HepG2 (cell line): Measurements from ENCODE around the gene TNS4. TPM values are rescaled to one million over a fixed set of nuclear protein-coding genes. Genes with fewer than 3 reads are reported as not detected.

ENCODE experiments used
- ATAC-seq: fragments of 200-7000 bp; cut with Tn5 transposase; 3 replicates; pipeline ENCODE4 v1.9.1; 2020; ENCODE audit warnings: mild to moderate bottlenecking, moderate library complexity
- BruUV-seq: library from RNA; stranded (reverse); fragments of 400-500 nt; replicated peaks from 2 replicates; lab custom pipeline; 2021; lab: Mats Ljungman, UMichigan
- CTCF ChIA-PET: fragments of 300-600 bp; formaldehyde crosslinking; extraction: SDS; loops from one replicate; lab custom pipeline; 2021; ENCODE audit warnings: low total read pairs, inconsistent platforms, low intra/inter-chr PET ratio; lab: Yijun Ruan, JAX
- POLR2A ChIA-PET: fragments of 350-600 bp; sonication (Branson Sonifier 250); formaldehyde crosslinking; loops from one replicate; lab custom pipeline; 2020; ENCODE audit warnings: antibody characterized with exemption, inconsistent platforms; lab: Yijun Ruan, JAX
- DNase-seq: peaks from one replicate; pipeline ENCODE4 v3.0.0-alpha.2; 2015; ENCODE audit warnings: low spot score
- FAIRE-seq: peaks from 3 replicates; lab custom pipeline; 2011; peaks lifted over from hg19 to GRCh38; lab: Jason Lieb, UNC
- H2AFZ ChIP-seq: one replicate; pipeline ENCODE4 v1.6.1; 2011; ENCODE audit warnings: low read length, inconsistent platforms
- H3K27ac ChIP-seq: fragments of 300-600 bp; 3 replicates; pipeline ENCODE4 v1.8.0; 2011; ENCODE audit warnings: mixed run types, mild to moderate bottlenecking, mixed read lengths, low read length, inconsistent platforms; ENCODE audit not compliant: insufficient read depth; ENCODE audit errors: extremely low read length
- H3K27me3 ChIP-seq, 2 experiments: fragments of 200-600 bp in 1 of 2; 2 replicates in 1 of 2; 3 replicates in 1 of 2; pipeline versions ENCODE4 v1.6.0 to v1.8.0; 2011; ENCODE audit warnings: low read length in 2 of 2, mild to moderate bottlenecking in 2 of 2, moderate library complexity in 2 of 2, inconsistent platforms in 1 of 2; ENCODE audit not compliant: insufficient read depth in 2 of 2, control insufficient read depth in 1 of 2
- H3K36me3 ChIP-seq, 2 experiments: fragments of 200-600 bp in 1 of 2; replicated peaks in 1 of 2; 2 replicates in 1 of 2; 3 replicates in 1 of 2; pipeline versions ENCODE4 v1.5.1 to v1.8.0; 2011; ENCODE audit warnings: low read length in 2 of 2, inconsistent platforms in 1 of 2; ENCODE audit not compliant: insufficient read depth in 2 of 2, control insufficient read depth in 1 of 2
- H3K4me1 ChIP-seq: 2 replicates; pipeline ENCODE4 v1.5.1; 2012; ENCODE audit warnings: low read length, inconsistent platforms; ENCODE audit not compliant: insufficient read depth
- H3K4me2 ChIP-seq: 2 replicates; pipeline ENCODE4 v1.6.0; 2011; ENCODE audit warnings: low read depth, low read length, inconsistent platforms
- H3K4me3 ChIP-seq, 3 experiments: fragments of 200-600 bp in 1 of 3; sonication (generic), shearing (Covaris generic) in 1 of 3; replicated peaks in 1 of 3; 2 replicates each; pipeline ENCODE4 v1.5.1; 2011 to 2016; ENCODE audit warnings: low read length in 3 of 3, inconsistent platforms in 2 of 3, low read depth in 2 of 3, mild to moderate bottlenecking in 2 of 3, control low read depth in 1 of 3, mixed read lengths in 1 of 3; ENCODE audit not compliant: insufficient read depth in 1 of 3
- H3K79me2 ChIP-seq: one replicate; pipeline ENCODE4 v1.6.1; 2011; ENCODE audit warnings: low read length, inconsistent platforms; ENCODE audit not compliant: insufficient read depth
- H3K9ac ChIP-seq: 2 replicates; pipeline ENCODE4 v1.6.0; 2011; ENCODE audit warnings: mild to moderate bottlenecking, low read depth, low read length, inconsistent platforms; ENCODE audit not compliant: insufficient read depth
- H3K9me3 ChIP-seq: 2 replicates; pipeline ENCODE4 v1.5.1; 2012; ENCODE audit warnings: mild to moderate bottlenecking, low read length
- H4K20me1 ChIP-seq: 2 replicates; pipeline ENCODE4 v1.6.0; 2011; ENCODE audit warnings: inconsistent platforms, mild to moderate bottlenecking, low read length, moderate library complexity; ENCODE audit not compliant: insufficient read depth
- AGO1 ChIP-seq: fragments of 200-400 bp; formaldehyde crosslinking; IDR thresholded peaks from 2 replicates; pipeline ENCODE4 v1.6.1; 2017; ENCODE audit warnings: mild to moderate bottlenecking, low read depth, low read length, moderate library complexity; ENCODE audit not compliant: poor library complexity, severe bottlenecking
- CAMTA2 ChIP-seq: sonication (generic); formaldehyde crosslinking; IDR thresholded peaks from 2 replicates; pipeline ENCODE4 v1.4.0; 2020; ENCODE audit warnings: mild to moderate bottlenecking, missing genetic modification reagents, borderline replicate concordance
- CEBPB ChIP-seq: IDR thresholded peaks from 2 replicates; pipeline ENCODE4 v1.6.1; 2011; ENCODE audit warnings: low read depth, low read length, improper control_type of control experiment, borderline replicate concordance
- CHD4 ChIP-seq: fragments of 200-600 bp; sonication (generic); IDR thresholded peaks from 2 replicates; pipeline ENCODE4 v1.7.0; 2017; ENCODE audit warnings: mild to moderate bottlenecking, low read length, borderline replicate concordance
- ELF1 ChIP-seq: sonication (generic); formaldehyde crosslinking; IDR thresholded peaks from 2 replicates; pipeline ENCODE4 v1.4.0; 2020; ENCODE audit warnings: missing genetic modification reagents
- ESRRA ChIP-seq: sonication (generic); formaldehyde crosslinking; IDR thresholded peaks from 2 replicates; pipeline ENCODE4 v1.5.1; 2020; ENCODE audit warnings: mild to moderate bottlenecking, low read depth, missing genetic modification reagents
- FOXO1 ChIP-seq: sonication (generic); formaldehyde crosslinking; IDR thresholded peaks from 2 replicates; pipeline ENCODE4 v1.4.0; 2020; ENCODE audit warnings: missing genetic modification reagents
- JUND ChIP-seq: sonication (generic); formaldehyde crosslinking; IDR thresholded peaks from 2 replicates; pipeline ENCODE4 v1.8.0; 2022; ENCODE audit warnings: mild to moderate bottlenecking, missing genetic modification reagents
- KAT8 ChIP-seq: IDR thresholded peaks from 2 replicates; pipeline ENCODE4 v1.6.1; 2016; ENCODE audit warnings: missing genetic modification reagents, missing compliant biosample characterization
- MATR3 ChIP-seq: sonication (generic); formaldehyde crosslinking; IDR thresholded peaks from 2 replicates; pipeline ENCODE4 v1.4.0; 2020; ENCODE audit warnings: missing genetic modification reagents
- MIXL1 ChIP-seq: IDR thresholded peaks from 2 replicates; pipeline ENCODE4 v1.6.1; 2016
- TAF1 ChIP-seq: sonication (generic); formaldehyde crosslinking; IDR thresholded peaks from 2 replicates; pipeline ENCODE4 v1.4.0; 2020; ENCODE audit warnings: missing genetic modification reagents
- TBP ChIP-seq: sonication (generic); formaldehyde crosslinking; IDR thresholded peaks from 2 replicates; pipeline ENCODE4 v1.5.0; 2020; ENCODE audit warnings: missing genetic modification reagents
- ZBTB42 ChIP-seq: sonication (generic); formaldehyde crosslinking; IDR thresholded peaks from 2 replicates; pipeline ENCODE4 v1.5.0; 2020; ENCODE audit warnings: mild to moderate bottlenecking, missing genetic modification reagents
- ZNF232 ChIP-seq: sonication (generic); formaldehyde crosslinking; IDR thresholded peaks from 2 replicates; pipeline ENCODE4 v1.4.0; 2020; ENCODE audit warnings: missing genetic modification reagents, borderline replicate concordance
- WGBS: methylation state at CpG from one replicate; pipeline ENCODE4 v1.1.6; 2017; ENCODE audit warnings: low lambda C conversion rate; 5-methylcytosine and 5-hydroxymethylcytosine counted together
- in situ Hi-C: cut with HindIII; loops from 2 replicates; pipeline ENCODE4 v1.10.0; 2017; ENCODE audit warnings: low pct_unique_long_range_greater_than_20kb; ENCODE audit not compliant: extremely low pct_ligation_motif_present
- intact Hi-C: fragments of 100-400 bp; cut with micrococcal nuclease; formaldehyde crosslinking; loops from one replicate; pipeline ENCODE4 v1.10.0; 2022; ENCODE audit not compliant: unreplicated experiment
- polyA plus RNA-seq, 8 experiments: library from polyadenylated mRNA; depleted of rRNA in 3 of 8; stranded (reverse) in 7 of 8; unstranded in 1 of 8; fragments of >200 nt; fragmentation: Illumina TruSeq in 4 of 8; extraction: Trizol in 4 of 8; gene quantifications; 2 replicates each; pipeline versions ENCODE4 v1.2.1 to v1.2.3, GENCODE V29; 2011 to 2016; ENCODE audit warnings: low read depth in 4 of 8, missing spikeins in 1 of 8, mixed read lengths in 1 of 8; ENCODE audit not compliant: insufficient read depth in 1 of 8
- total RNA-seq, 5 experiments: library from RNA; depleted of rRNA; stranded (reverse); fragments of >200 nt; fragmentation: Illumina TruSeq; extraction: Trizol; gene quantifications; 2 replicates each; pipeline ENCODE4 v1.2.3, GENCODE V29; 2016; ENCODE audit warnings: low read depth in 1 of 5
- TF ChIP-seq, protein P1 (sequence below): sonication (generic); formaldehyde crosslinking; conservative IDR thresholded peaks from 2 replicates; pipeline ENCODE4 v1.4.0; 2020; ENCODE audit warnings: mild to moderate bottlenecking, missing genetic modification reagents, moderate library complexity
- TF ChIP-seq, protein P2 (sequence below): sonication (generic); formaldehyde crosslinking; IDR thresholded peaks from 2 replicates; pipeline ENCODE4 v1.4.0; 2020; ENCODE audit warnings: missing genetic modification reagents
- TF ChIP-seq, protein P3 (sequence below): sonication (generic); formaldehyde crosslinking; IDR thresholded peaks from 2 replicates; pipeline ENCODE4; 2020; ENCODE audit warnings: missing genetic modification reagents, mild to moderate bottlenecking, borderline replicate concordance

The TNS4 gene
- total and polyA plus RNA-seq, 2 of the 13 experiments (the other 11 are each of a cell fraction or from before 2014, with no cell fraction given): 0.58 to 2.1 TPM

DNA sequence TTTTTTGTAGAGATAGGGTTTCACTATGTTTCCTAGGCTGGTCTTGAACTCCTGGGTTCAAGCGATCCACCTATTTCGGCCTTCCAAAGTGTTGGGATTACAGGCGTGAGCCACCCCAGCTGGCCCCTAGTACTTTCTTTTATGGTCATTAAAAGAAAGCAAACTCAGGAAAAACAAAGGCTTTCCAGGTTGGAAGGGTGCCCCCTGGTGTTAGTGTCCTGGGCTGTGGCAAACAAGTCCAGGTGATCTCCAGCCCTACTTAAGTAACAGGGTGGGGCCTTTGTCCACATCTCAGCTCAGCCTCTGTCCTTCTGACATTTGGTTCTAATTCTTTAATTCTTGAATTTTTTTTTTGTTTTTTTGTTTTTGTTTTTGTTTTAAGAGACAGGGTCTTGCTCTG, 51.2 kb downstream of the TNS4 start:
- ATAC-seq (no peak), FAIRE-seq (peak; percentile 57), DNase-seq (peak; percentile 54)
- 72% methylated on average over 3 of the region's 3 CpGs for WGBS
- Histone ChIP-seq H3K9ac (no peak overlapping the region), H4K20me1 (no peaks in the 10 kb centered on the region), H3K79me2 (no peaks in the 10 kb centered on the region), H3K27ac (no peak overlapping the region), H3K4me3 (no peak overlapping the region), H3K27me3 (no peaks in the 10 kb centered on the region), H2AFZ (no peak overlapping the region), H3K9me3 (no peaks in the 10 kb centered on the region), H3K36me3 (peaks cover 0 to 7% of the 10 kb centered on the region in 2 experiments; a peak in 3 of 5 replicates), H3K4me1 (peaks cover 51% of the 10 kb centered on the region), H3K4me2 (peak overlapping the region; percentile 5; the same call in 1 of the 2 replicates)
- BruUV-seq: no TSS peak
- in situ Hi-C loops: no loop called here
- POLR2A ChIA-PET: interaction anchor here (0.7 to 2.1 kb wide), 2 partner anchors 13 to 1238 kb away, joined by 3 to 5 read pairs; partner anchors contain the start of gene EIF1
- CTCF ChIA-PET: interaction anchor here (1.0 to 2.6 kb wide), 2 partner anchors 9 to 92 kb away, joined by 3 to 15 read pairs; no protein-coding TSS in a partner anchor
- intact Hi-C loops: loop anchor here (1.0 kb wide), 1 partner anchor 9 kb away; no protein-coding TSS in a partner anchor
- TF ChIP-seq CEBPB: no peak
- TF ChIP-seq, protein P1, sequence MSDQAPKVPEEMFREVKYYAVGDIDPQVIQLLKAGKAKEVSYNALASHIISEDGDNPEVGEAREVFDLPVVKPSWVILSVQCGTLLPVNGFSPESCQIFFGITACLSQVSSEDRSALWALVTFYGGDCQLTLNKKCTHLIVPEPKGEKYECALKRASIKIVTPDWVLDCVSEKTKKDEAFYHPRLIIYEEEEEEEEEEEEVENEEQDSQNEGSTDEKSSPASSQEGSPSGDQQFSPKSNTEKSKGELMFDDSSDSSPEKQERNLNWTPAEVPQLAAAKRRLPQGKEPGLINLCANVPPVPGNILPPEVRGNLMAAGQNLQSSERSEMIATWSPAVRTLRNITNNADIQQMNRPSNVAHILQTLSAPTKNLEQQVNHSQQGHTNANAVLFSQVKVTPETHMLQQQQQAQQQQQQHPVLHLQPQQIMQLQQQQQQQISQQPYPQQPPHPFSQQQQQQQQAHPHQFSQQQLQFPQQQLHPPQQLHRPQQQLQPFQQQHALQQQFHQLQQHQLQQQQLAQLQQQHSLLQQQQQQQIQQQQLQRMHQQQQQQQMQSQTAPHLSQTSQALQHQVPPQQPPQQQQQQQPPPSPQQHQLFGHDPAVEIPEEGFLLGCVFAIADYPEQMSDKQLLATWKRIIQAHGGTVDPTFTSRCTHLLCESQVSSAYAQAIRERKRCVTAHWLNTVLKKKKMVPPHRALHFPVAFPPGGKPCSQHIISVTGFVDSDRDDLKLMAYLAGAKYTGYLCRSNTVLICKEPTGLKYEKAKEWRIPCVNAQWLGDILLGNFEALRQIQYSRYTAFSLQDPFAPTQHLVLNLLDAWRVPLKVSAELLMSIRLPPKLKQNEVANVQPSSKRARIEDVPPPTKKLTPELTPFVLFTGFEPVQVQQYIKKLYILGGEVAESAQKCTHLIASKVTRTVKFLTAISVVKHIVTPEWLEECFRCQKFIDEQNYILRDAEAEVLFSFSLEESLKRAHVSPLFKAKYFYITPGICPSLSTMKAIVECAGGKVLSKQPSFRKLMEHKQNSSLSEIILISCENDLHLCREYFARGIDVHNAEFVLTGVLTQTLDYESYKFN (CRISPR knock-in tag): no peak
- TF ChIP-seq FOXO1: no peak
- no peak for TF ChIP-seq ESRRA
- TF ChIP-seq ZNF232: no peak
- no peak for TF ChIP-seq MATR3
- no peak for TF ChIP-seq ZBTB42
- no peak for TF ChIP-seq TBP (CRISPR knock-in tag)
- TF ChIP-seq ELF1: peak; percentile 41; the same call in 1 of the 2 replicates
- TF ChIP-seq KAT8 (CRISPR knock-in tag): 0 out of 2 replicates have a peak, but pooled peaks have one; percentile 33
- no peak for TF ChIP-seq TAF1 (CRISPR knock-in tag)
- TF ChIP-seq MIXL1: 0 out of 2 replicates have a peak, but pooled peaks have one; percentile 17
- no peak for TF ChIP-seq CHD4
- TF ChIP-seq, protein P2, sequence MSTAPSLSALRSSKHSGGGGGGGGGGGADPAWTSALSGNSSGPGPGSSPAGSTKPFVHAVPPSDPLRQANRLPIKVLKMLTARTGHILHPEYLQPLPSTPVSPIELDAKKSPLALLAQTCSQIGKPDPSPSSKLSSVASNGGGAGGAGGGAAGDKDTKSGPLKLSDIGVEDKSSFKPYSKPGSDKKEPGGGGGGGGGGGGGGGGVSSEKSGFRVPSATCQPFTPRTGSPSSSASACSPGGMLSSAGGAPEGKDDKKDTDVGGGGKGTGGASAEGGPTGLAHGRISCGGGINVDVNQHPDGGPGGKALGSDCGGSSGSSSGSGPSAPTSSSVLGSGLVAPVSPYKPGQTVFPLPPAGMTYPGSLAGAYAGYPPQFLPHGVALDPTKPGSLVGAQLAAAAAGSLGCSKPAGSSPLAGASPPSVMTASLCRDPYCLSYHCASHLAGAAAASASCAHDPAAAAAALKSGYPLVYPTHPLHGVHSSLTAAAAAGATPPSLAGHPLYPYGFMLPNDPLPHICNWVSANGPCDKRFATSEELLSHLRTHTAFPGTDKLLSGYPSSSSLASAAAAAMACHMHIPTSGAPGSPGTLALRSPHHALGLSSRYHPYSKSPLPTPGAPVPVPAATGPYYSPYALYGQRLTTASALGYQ (CRISPR knock-in tag): no peak
- TF ChIP-seq CAMTA2 (CRISPR knock-in tag): no peak
- TF ChIP-seq AGO1: no peak
- TF ChIP-seq, protein P3, sequence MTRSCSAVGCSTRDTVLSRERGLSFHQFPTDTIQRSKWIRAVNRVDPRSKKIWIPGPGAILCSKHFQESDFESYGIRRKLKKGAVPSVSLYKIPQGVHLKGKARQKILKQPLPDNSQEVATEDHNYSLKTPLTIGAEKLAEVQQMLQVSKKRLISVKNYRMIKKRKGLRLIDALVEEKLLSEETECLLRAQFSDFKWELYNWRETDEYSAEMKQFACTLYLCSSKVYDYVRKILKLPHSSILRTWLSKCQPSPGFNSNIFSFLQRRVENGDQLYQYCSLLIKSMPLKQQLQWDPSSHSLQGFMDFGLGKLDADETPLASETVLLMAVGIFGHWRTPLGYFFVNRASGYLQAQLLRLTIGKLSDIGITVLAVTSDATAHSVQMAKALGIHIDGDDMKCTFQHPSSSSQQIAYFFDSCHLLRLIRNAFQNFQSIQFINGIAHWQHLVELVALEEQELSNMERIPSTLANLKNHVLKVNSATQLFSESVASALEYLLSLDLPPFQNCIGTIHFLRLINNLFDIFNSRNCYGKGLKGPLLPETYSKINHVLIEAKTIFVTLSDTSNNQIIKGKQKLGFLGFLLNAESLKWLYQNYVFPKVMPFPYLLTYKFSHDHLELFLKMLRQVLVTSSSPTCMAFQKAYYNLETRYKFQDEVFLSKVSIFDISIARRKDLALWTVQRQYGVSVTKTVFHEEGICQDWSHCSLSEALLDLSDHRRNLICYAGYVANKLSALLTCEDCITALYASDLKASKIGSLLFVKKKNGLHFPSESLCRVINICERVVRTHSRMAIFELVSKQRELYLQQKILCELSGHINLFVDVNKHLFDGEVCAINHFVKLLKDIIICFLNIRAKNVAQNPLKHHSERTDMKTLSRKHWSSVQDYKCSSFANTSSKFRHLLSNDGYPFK: no peak
- TF ChIP-seq JUND (CRISPR knock-in tag): no peak
